CD4-positive, alpha-beta T cell treated with Interleukin-15 for 4 hours (primary cell): Measurements from ENCODE around the gene YTHDF1.

Experiments
- DNase-seq: peaks from one replicate; pipeline ENCODE4 v3.0.0-alpha.2; 2020; ENCODE audit warnings: low spot score

Gene YTHDF1

GRCh38 chr20:63155266-63156165 lies 60.4 kb downstream of the YTHDF1 start:
- DNase-seq: no peak

DNA sequence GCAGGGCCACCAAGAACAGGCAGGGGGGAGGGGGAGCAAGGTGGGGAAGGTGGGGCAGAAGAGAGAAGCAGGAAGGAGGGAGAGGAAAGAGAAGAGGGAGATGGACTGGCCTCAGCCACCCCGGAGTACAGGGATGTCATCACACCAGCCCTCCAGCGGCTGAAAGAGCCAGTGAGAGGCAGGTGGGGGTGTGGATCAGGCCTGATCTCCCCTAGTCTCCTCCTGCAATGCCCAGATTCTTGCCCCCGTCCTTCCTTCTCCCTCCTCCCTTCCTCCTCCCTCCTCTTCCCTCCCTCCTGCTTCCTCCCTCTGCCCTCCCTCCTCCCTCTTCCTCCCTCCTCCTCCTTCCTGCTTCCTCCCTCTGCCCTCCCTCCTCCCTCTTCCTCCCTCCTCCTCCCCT lies 61.5 kb downstream of the YTHDF1 start:
- no peak for DNase-seq

- no peak for DNase-seq
Measured at GRCh38 chr20:63153254-63154221, 62.4 kb downstream of the YTHDF1 start.

DNA sequence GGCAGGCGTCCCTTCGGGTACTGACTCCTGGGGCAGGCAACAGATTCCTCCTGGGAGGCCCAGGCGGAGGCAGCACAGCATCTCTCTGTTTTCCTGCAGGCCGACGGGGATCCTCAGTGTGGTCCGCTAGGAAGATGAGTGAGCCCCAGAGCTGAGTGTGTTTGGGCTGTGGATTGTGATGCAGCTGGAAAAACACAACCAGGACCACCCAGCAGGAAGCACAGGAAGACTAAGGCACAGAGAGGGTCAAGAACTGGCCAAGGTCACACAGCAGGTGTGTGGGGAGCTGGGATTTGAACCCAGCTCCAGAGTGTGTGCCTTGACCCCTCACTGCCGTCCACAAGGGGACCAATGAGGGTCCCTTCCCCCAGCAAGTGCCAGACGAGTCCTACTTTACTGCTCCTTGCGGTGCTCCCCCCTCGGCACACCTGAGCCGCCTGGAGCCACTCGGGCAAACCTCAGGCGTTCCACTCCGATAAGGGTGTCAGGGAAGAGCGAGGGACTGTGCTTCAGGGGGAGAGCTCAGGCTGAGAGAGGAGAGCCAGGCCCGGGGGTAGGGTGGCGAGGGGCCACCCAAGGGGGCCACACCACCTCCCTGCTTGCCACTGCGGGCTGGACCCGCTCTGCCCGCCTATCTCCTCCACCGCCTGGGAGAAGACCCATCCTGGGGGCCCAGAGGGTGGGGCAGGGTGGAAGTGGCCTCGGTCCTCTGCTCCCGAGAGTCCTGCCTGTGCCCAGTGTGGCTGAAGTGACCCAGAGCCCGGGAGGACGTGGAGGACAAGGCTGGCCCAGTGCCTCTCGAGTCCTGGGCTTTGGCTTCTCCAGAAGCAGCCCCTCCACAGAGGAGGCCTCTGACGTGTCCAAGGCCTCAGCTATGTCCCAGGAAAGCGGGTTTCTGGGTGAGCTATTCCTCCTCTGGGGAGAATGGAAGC lies 63.3 kb downstream of the YTHDF1 start:
- no peak for DNase-seq

DNA sequence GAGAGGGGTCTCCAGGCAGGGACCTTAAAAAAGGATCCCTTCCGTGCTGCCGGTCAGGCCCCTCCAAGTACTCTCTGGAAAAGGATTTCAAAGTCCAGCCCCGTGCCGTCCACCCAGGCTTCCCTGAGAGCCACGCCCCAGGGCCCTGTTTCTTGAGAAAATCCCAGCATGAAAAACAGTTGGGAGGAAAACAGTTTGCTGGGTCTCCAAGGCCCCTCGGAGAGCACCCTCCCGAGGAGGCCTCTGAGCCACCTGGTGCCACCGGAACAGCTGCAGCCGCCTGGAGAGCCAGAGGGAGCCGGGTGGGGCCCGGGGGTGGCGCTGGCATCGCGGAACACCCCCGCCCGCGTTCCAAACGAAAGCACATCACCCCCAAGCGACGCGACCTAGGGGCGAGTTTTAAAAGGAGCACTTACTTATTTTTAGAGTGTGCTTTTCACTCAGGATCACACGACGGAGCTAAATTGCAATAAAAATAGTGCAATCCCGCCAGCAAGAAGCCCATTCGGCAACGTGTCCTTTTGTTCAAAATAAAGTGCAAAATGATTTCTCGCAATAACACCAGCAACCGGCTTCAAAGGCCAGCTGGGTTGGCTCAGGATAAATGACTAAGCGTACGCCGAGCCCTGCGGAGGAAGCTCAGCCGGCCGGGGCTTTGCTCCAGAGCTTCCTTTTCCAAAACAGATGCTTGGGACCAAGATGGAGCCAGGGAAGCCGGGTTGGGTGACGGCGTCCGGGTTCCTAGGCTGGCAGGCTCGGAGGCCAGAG lies 64.2 kb downstream of the YTHDF1 start:
- DNase-seq: no peak

GRCh38 chr20:63150911-63151531 lies 64.9 kb downstream of the YTHDF1 start:
- no peak for DNase-seq

- no peak for DNase-seq
Measured at GRCh38 chr20:63150391-63150898, 65.5 kb downstream of the YTHDF1 start.

GRCh38 chr20:63149531-63150192 lies 66.3 kb downstream of the YTHDF1 start:
- no peak for DNase-seq

DNA sequence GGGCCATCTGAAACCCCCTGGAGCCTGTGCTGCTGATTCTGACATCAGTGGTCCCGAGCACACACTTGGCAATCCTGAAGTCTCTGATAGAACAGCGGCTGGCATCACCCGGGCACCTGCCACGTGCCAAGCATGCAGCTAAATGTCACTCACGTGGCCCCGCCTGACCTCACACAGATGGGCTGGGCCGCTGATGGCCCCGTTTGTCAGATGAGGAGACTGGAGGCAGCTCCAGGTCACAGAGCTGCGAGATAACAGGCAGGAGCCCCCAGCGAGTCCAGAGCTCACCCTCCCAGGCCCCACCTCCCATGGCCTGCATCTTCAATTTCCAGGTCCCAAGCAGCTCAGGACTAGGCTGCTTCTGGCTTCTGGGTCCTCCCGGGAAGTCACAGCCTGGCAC lies 67.2 kb downstream of the YTHDF1 start:
- no peak for DNase-seq

- DNase-seq: no peak
Measured at GRCh38 chr20:63147532-63147931, 68.4 kb downstream of the YTHDF1 start.
